ENCODE results near the gene TSPAN11. TPM values are rescaled to one million over a fixed set of nuclear protein-coding genes. Genes with fewer than 3 reads are reported as not detected.
"Not testable (repeated sequence)": the region's sequence is repeated elsewhere in the genome, so short reads cannot be mapped to it uniquely, and the experiment has no call there.

Gene TSPAN11
- total RNA-seq, 1 experiment from 2014 or later: not detected

DNA sequence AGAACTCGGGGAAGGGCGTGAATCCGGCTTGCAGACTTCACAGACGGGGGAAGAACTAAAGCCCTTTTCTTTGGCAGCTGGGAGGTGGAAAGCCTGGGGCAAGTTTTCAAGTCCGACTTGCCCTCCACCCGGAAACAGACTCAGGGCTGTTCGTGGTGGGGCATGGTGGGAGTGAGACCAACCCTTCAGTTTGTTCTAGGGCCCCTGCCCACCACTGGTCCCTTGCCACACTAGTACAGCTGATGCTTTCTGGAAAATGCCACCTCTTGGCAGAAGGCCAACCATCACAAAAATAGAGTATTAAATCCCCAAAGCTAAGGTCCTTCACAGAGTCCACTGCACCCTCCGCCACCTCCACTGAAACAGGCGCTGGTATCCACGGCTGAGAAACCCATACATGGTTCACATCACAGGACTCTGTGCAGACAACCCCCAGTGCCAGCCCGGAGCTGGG lies 96.8 kb downstream of the TSPAN11 start:
- no TSS peak for BruUV-seq (replicated peaks)
- DNase-seq (ENCODE audit: low read depth, low spot score) (no peak), ATAC-seq (no peak)
- ChIA-PET POLR2A (no interaction called here), CTCF (no interaction called here)
- Histone ChIP-seq H3K36me3 (ENCODE audit: control insufficient read depth, insufficient read depth, low read length) (no peaks in the 10 kb centered on the region), H3K9me3 (ENCODE audit: control insufficient read depth, insufficient read depth, low read depth, low read length) (no peaks in the 10 kb centered on the region; the same call in 1 of the 2 replicates), H3K27ac (ENCODE audit: low read length) (no peak overlapping the region), H3K4me3 (ENCODE audit: low read depth in 2 of 2, low read length in 2 of 2) (no peak overlapping the region), H3K4me1 (ENCODE audit: control insufficient read depth, insufficient read depth, low read length) (peaks cover 18% of the 10 kb centered on the region), H3K27me3 (ENCODE audit: control insufficient read depth, insufficient read depth, low read length) (no peaks in the 10 kb centered on the region)
- in situ Hi-C loops (cut with HindIII; ENCODE audit: low pct_unique_long_range_greater_than_20kb, low sequenced_read_pairs): no loop called here
- TF ChIP-seq TCF7L2 (IDR thresholded peaks at IDR 0.05; ENCODE audit: low read depth, low read length): no peak
- TF ChIP-seq, protein P1, sequence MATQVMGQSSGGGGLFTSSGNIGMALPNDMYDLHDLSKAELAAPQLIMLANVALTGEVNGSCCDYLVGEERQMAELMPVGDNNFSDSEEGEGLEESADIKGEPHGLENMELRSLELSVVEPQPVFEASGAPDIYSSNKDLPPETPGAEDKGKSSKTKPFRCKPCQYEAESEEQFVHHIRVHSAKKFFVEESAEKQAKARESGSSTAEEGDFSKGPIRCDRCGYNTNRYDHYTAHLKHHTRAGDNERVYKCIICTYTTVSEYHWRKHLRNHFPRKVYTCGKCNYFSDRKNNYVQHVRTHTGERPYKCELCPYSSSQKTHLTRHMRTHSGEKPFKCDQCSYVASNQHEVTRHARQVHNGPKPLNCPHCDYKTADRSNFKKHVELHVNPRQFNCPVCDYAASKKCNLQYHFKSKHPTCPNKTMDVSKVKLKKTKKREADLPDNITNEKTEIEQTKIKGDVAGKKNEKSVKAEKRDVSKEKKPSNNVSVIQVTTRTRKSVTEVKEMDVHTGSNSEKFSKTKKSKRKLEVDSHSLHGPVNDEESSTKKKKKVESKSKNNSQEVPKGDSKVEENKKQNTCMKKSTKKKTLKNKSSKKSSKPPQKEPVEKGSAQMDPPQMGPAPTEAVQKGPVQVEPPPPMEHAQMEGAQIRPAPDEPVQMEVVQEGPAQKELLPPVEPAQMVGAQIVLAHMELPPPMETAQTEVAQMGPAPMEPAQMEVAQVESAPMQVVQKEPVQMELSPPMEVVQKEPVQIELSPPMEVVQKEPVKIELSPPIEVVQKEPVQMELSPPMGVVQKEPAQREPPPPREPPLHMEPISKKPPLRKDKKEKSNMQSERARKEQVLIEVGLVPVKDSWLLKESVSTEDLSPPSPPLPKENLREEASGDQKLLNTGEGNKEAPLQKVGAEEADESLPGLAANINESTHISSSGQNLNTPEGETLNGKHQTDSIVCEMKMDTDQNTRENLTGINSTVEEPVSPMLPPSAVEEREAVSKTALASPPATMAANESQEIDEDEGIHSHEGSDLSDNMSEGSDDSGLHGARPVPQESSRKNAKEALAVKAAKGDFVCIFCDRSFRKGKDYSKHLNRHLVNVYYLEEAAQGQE (IDR thresholded peaks at IDR 0.05; ENCODE audit: insufficient read depth in 1 of 2, low read depth in 2 of 2, low read length in 1 of 2): no peak
- no peak for TF ChIP-seq POLR2AphosphoS5 (IDR thresholded peaks at IDR 0.05; ENCODE audit: low read depth, low read length)
- TF ChIP-seq SIN3A (IDR thresholded peaks at IDR 0.05; ENCODE audit: borderline replicate concordance, insufficient read depth, low read depth, low read length): no peak
- TF ChIP-seq, protein P2, sequence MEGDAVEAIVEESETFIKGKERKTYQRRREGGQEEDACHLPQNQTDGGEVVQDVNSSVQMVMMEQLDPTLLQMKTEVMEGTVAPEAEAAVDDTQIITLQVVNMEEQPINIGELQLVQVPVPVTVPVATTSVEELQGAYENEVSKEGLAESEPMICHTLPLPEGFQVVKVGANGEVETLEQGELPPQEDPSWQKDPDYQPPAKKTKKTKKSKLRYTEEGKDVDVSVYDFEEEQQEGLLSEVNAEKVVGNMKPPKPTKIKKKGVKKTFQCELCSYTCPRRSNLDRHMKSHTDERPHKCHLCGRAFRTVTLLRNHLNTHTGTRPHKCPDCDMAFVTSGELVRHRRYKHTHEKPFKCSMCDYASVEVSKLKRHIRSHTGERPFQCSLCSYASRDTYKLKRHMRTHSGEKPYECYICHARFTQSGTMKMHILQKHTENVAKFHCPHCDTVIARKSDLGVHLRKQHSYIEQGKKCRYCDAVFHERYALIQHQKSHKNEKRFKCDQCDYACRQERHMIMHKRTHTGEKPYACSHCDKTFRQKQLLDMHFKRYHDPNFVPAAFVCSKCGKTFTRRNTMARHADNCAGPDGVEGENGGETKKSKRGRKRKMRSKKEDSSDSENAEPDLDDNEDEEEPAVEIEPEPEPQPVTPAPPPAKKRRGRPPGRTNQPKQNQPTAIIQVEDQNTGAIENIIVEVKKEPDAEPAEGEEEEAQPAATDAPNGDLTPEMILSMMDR (IDR thresholded peaks at IDR 0.05): no peak
- intact Hi-C loops (cut with micrococcal nuclease; ENCODE audit: unreplicated experiment): no loop called here

DNA sequence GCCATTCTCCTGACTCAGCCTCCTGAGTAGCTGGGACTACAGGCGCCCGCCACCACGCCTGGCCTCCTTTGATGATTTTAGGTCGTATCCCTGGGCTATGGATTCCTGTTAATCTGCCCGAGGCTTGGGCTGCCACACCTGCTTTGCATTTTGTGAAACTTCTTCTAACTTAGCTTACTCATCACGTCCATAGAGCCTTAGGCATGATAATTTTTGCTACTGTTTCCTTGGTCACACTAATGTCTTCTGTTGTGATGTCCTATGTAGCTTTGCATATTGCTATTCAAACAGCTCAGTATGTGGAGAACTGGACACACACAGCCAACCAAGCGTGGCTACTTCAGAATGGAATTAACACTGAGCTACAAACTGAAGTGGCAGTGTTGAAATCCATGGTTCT lies 99.7 kb downstream of the TSPAN11 start:
- BruUV-seq (replicated peaks): no TSS peak
- no peak for DNase-seq (ENCODE audit: low read depth, low spot score)
- H3K27me3 ChIP-seq (ENCODE audit: control insufficient read depth, insufficient read depth, low read length): no peaks in the 10 kb centered on the region
- H3K9me3 ChIP-seq (ENCODE audit: control insufficient read depth, insufficient read depth, low read depth, low read length): no peaks in the 10 kb centered on the region; the same call in 1 of the 2 replicates
- peaks cover 16% of the 10 kb centered on the region for H3K4me1 ChIP-seq (ENCODE audit: control insufficient read depth, insufficient read depth, low read length)
- intact Hi-C loops (cut with micrococcal nuclease; ENCODE audit: unreplicated experiment): no loop called here
- ChIA-PET POLR2A (interaction anchor here (0.8 kb wide), 1 partner anchor 120 kb away, joined by 3 read pairs; no protein-coding TSS in a partner anchor), CTCF (no interaction called here)
- no peaks in the 10 kb centered on the region for H3K36me3 ChIP-seq (ENCODE audit: control insufficient read depth, insufficient read depth, low read length)
- no peak for TF ChIP-seq POLR2AphosphoS5 (IDR thresholded peaks at IDR 0.05; ENCODE audit: low read depth, low read length)
- no peak for TF ChIP-seq SIN3A (IDR thresholded peaks at IDR 0.05; ENCODE audit: borderline replicate concordance, insufficient read depth, low read depth, low read length)
- TF ChIP-seq, protein P1 (IDR thresholded peaks at IDR 0.05; ENCODE audit: insufficient read depth in 1 of 2, low read depth in 2 of 2, low read length in 1 of 2): no peak
- TF ChIP-seq TCF7L2 (IDR thresholded peaks at IDR 0.05; ENCODE audit: low read depth, low read length): no peak
- TF ChIP-seq, protein P2 (IDR thresholded peaks at IDR 0.05): no peak
- in situ Hi-C loops (cut with HindIII; ENCODE audit: low pct_unique_long_range_greater_than_20kb, low sequenced_read_pairs): no loop called here
- ATAC-seq: no peak
- H3K27ac ChIP-seq (ENCODE audit: low read length): no peak overlapping the region
- no peak overlapping the region for H3K4me3 ChIP-seq (ENCODE audit: low read depth in 2 of 2, low read length in 2 of 2)

DNA sequence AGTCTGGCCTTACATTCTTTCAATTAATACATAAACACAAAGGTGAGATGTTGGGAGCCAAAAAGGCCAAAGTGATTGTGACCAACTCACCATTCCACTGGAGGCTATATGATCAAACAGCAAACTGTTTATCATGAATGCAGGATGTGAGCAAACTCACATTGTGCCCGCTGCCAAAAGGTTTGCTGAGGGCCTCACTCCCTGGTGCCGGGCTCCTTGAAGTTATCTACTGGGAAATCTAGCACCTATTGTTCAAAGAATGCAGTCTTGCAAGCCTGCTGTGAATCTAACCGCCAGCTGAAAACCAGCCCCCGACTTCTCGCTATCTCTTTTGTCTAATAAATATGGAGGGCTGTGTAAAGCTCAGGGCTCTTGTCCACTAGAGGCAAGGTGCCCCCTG lies 100.5 kb downstream of the TSPAN11 start:
- H3K4me1 ChIP-seq (ENCODE audit: control insufficient read depth, insufficient read depth, low read length); H3K27me3 ChIP-seq (ENCODE audit: control insufficient read depth, insufficient read depth, low read length); intact Hi-C loops (cut with micrococcal nuclease; ENCODE audit: unreplicated experiment); H3K27ac ChIP-seq (ENCODE audit: low read length); ATAC-seq; BruUV-seq (replicated peaks); H3K36me3 ChIP-seq (ENCODE audit: control insufficient read depth, insufficient read depth, low read length); in situ Hi-C loops (cut with HindIII; ENCODE audit: low pct_unique_long_range_greater_than_20kb, low sequenced_read_pairs); H3K4me3 ChIP-seq (ENCODE audit: low read depth in 2 of 2, low read length in 2 of 2); DNase-seq (ENCODE audit: low read depth, low spot score); CTCF ChIA-PET; H3K9me3 ChIP-seq (ENCODE audit: control insufficient read depth, insufficient read depth, low read depth, low read length): not testable (repeated sequence)
- POLR2A ChIA-PET: interaction anchor here (0.8 kb wide), 1 partner anchor 121 kb away, joined by 3 read pairs; no protein-coding TSS in a partner anchor
